MCF 10A (cell line): ENCODE measurements around the gene LRRC7. TPM values are rescaled to one million over a fixed set of nuclear protein-coding genes. Genes with fewer than 3 reads are reported as not detected.

Source experiments
- BruUV-seq: library from RNA; stranded (reverse); fragments of 400-500 nt; replicated peaks from 2 replicates; lab custom pipeline; 2021; lab: Mats Ljungman, UMichigan
- CTCF ChIA-PET: fragments of 300-600 bp; sonication (Branson Sonifier 250); formaldehyde crosslinking; extraction: SDS; loops from one replicate; lab custom pipeline; 2021; ENCODE audit warnings: antibody characterized with exemption, inconsistent platforms; lab: Yijun Ruan, JAX
- POLR2A ChIA-PET: fragments of 300-600, 350-650 bp; sonication (Branson Sonifier 250); formaldehyde crosslinking; extraction: SDS; loops from one replicate; lab custom pipeline; 2020; ENCODE audit warnings: antibody characterized with exemption, inconsistent platforms; lab: Yijun Ruan, JAX
- DNase-seq: peaks from one replicate; pipeline ENCODE4 v3.0.0-alpha.2; 2018; ENCODE audit not compliant: unreplicated experiment
- H3K27ac Mint-ChIP-seq: one replicate; pipeline ENCODE4 v1.8.0; 2022; ENCODE audit warnings: mild to moderate bottlenecking, low read depth, mixed read lengths; ENCODE audit not compliant: unreplicated experiment
- H3K27me3 Mint-ChIP-seq: one replicate; pipeline ENCODE4 v1.8.0; 2022; ENCODE audit warnings: mixed read lengths; ENCODE audit not compliant: insufficient read depth, unreplicated experiment
- H3K36me3 Mint-ChIP-seq: one replicate; pipeline ENCODE4 v1.8.0; 2022; ENCODE audit warnings: mild to moderate bottlenecking, moderate library complexity, mixed read lengths; ENCODE audit not compliant: insufficient read depth, unreplicated experiment
- H3K4me1 Mint-ChIP-seq: one replicate; pipeline ENCODE4 v1.8.0; 2022; ENCODE audit warnings: mixed read lengths; ENCODE audit not compliant: insufficient read depth, unreplicated experiment
- H3K4me3 Mint-ChIP-seq: one replicate; pipeline ENCODE4 v1.8.0; 2022; ENCODE audit warnings: mild to moderate bottlenecking, moderate library complexity, mixed read lengths; ENCODE audit not compliant: unreplicated experiment
- H3K9me3 Mint-ChIP-seq: one replicate; pipeline ENCODE4 v1.8.0; 2022; ENCODE audit warnings: mixed read lengths; ENCODE audit not compliant: unreplicated experiment
- CTCF ChIP-seq: fragments of 200-600 bp; IDR thresholded peaks from one replicate; pipeline ENCODE4 v1.8.0; 2022; ENCODE audit warnings: antibody characterized with exemption, mild to moderate bottlenecking; ENCODE audit not compliant: unreplicated experiment
- intact Hi-C: fragments of 100-400 bp; cut with micrococcal nuclease; formaldehyde crosslinking; loops from 2 replicates; pipeline ENCODE4 v1.14.1; 2022
- total RNA-seq: library from RNA; stranded (reverse); gene quantifications from 2 replicates; pipeline ENCODE4 v1.2.3, GENCODE V29; 2022

Gene LRRC7
- total RNA-seq, 1 experiment from 2014 or later = not detected

DNA sequence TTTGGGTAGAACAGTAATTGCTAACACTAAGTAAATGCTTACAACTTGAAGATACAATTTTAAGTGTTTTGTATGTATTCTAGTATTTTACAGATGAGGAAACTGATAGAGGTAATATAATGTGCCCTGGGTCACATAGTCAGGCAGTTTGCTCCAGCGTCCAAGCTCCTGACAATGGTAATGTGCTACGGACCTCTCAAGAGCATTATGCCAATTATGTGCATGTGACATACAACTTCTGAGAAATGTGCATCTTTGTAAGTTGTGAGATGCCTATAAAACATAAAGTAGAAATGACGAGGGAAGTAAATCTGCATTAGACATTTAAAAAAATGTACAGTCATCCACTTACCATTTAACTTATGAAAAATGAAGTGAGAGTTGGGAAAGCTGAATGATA, 186.8 kb downstream of the LRRC7 start:
- DNase-seq = no peak
- no peak overlapping the region for H3K27ac Mint-ChIP-seq
- ChIA-PET POLR2A (no interaction called here), CTCF (interaction anchor here (0.6 to 0.7 kb wide), 2 partner anchors 105 to 1137 kb away, joined by 3 read pairs; no protein-coding TSS in a partner anchor)
- H3K27me3 Mint-ChIP-seq = peaks cover 95% of the 10 kb centered on the region
- H3K4me3 Mint-ChIP-seq = no peak overlapping the region
- no peaks in the 10 kb centered on the region for H3K9me3 Mint-ChIP-seq
- H3K36me3 Mint-ChIP-seq = no peaks in the 10 kb centered on the region
- TF ChIP-seq CTCF = no peak
- intact Hi-C loops = no loop called here
- no peaks in the 10 kb centered on the region for H3K4me1 Mint-ChIP-seq
- no TSS peak for BruUV-seq

GRCh38 chr1:69755647-69756046, 187.9 kb downstream of the LRRC7 start:
- BruUV-seq = no TSS peak
- Mint-ChIP-seq H3K4me3 (no peak overlapping the region), H3K27ac (no peak overlapping the region), H3K4me1 (no peaks in the 10 kb centered on the region), H3K9me3 (no peaks in the 10 kb centered on the region), H3K36me3 (no peaks in the 10 kb centered on the region), H3K27me3 (peaks cover 88% of the 10 kb centered on the region)
- intact Hi-C loops = no loop called here
- CTCF ChIA-PET = no interaction called here
- no peak for TF ChIP-seq CTCF
- POLR2A ChIA-PET = no interaction called here
- no peak for DNase-seq

DNA sequence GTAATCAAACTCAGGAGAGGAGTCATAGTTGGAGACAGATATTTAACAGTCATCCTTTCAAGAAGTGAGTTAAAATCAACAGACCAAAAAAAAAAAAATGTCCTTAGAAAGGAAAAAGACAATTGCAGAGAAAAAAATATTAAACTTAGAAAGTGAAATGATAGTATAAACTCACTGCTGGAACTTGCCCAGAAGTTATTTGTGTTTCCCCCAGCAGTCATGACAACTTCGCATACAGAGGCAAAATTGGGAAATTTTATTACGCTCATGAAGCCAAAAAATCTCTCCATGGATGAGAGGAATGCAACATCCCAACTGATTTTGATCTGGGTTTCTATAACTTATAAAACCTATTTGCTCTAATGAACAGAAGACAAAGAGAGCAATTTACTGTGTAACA, 198.2 kb downstream of the LRRC7 start:
- Mint-ChIP-seq H3K36me3 (no peaks in the 10 kb centered on the region), H3K4me3 (no peak overlapping the region), H3K27ac (no peak overlapping the region), H3K27me3 (peaks cover 73% of the 10 kb centered on the region), H3K4me1 (no peaks in the 10 kb centered on the region), H3K9me3 (no peaks in the 10 kb centered on the region)
- intact Hi-C loops = no loop called here
- DNase-seq = no peak
- POLR2A ChIA-PET = interaction anchor here (0.7 kb wide), 1 partner anchor 653 kb away, joined by 4 read pairs; no protein-coding TSS in a partner anchor
- BruUV-seq = no TSS peak
- CTCF ChIA-PET = no interaction called here
- no peak for TF ChIP-seq CTCF

DNA sequence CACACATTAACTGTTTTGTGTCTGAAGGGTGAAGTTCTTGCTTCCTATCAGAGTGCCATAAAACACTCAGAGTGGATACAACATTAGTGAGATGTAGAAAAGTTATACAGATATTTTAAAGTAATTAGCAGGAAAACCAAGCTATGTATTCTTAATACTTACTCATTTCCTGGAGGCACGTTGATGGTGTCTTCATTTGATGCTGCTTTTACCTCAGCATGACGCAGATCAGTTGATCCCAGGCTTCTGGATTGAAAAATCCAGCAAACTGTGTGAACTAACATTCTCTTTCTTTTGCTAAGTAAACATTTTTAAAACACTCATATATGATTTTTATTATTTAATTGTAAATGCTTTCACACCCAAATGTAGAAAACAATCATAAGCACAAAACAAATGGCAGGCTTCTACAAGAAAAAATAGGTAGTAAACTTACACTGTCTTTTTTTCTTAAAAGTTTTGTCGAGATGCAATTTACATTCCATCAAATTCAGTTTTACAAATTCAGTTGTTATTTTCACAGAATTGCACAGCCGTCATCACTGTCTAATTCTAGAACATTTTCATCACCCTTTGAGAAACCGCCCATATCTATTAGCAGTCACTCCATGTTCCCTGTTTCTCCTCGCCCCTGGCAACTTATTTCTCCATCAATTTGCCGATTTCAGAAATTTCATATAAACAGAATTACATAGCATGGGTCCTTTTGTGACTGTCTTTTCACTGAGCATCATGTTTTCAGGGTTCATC, 198.9 kb downstream of the LRRC7 start:
- intact Hi-C loops = no loop called here
- no peak for DNase-seq
- POLR2A ChIA-PET = interaction anchor here (0.7 kb wide), 1 partner anchor 653 kb away, joined by 4 read pairs; no protein-coding TSS in a partner anchor
- Mint-ChIP-seq H3K27ac (no peak overlapping the region), H3K36me3 (no peaks in the 10 kb centered on the region), H3K4me1 (no peaks in the 10 kb centered on the region), H3K27me3 (peaks cover 68% of the 10 kb centered on the region), H3K4me3 (no peak overlapping the region), H3K9me3 (no peaks in the 10 kb centered on the region)
- no peak for TF ChIP-seq CTCF
- CTCF ChIA-PET = no interaction called here
- BruUV-seq = no TSS peak
